SK-N-MC (cell line): ENCODE results near the gene THAP3.

Source experiments
- EZH2 ChIP-seq: fragments of 200-600 bp; sonication (generic); IDR thresholded peaks from one replicate; pipeline ENCODE4 v1.6.1; 2017; ENCODE audit warnings: antibody characterized with exemption
- POLR2AphosphoS5 ChIP-seq: IDR thresholded peaks from 2 replicates; pipeline ENCODE4 v1.6.1; 2012; ENCODE audit warnings: mild to moderate bottlenecking, low read depth, low read length, borderline replicate concordance

- TF ChIP-seq EZH2 (no peak), POLR2AphosphoS5 (no peak)
Measured at GRCh38 chr1:6591222-6591621, 33.4 kb upstream of the THAP3 start.
